ENCODE results near the gene GRM8. TPM values are rescaled to one million over a fixed set of nuclear protein-coding genes. Genes with fewer than 3 reads are reported as not detected.

Gene GRM8
- polyA plus RNA-seq, 2 of the 4 experiments (the other 2 are of a cell fraction), result 0.06 TPM; not detected in 1

GRCh38 chr7:126791306-126791705, 461.4 kb downstream of the GRM8 start:
- H3K4me3 ChIP-seq, result no peak overlapping the region
- no peak overlapping the region for H3K27ac ChIP-seq
- ATAC-seq (no peak), DNase-seq (ENCODE audit: low read depth in 1 of 2, low spot score in 1 of 2) (no peak), FAIRE-seq (no peak)
- CTCF ChIA-PET, result interaction anchor here (2.9 kb wide), 1 partner anchor 12 kb away, joined by 7 read pairs; no protein-coding TSS in a partner anchor
- no peak overlapping the region for H3K4me2 ChIP-seq
- H3K9me3 ChIP-seq, result no peaks in the 10 kb centered on the region
- POLR2A ChIA-PET, result no interaction called here
- TF ChIP-seq ZNF302 (CRISPR knock-in tag; IDR thresholded peaks at IDR 0.05) (no peak), ESRRA (IDR thresholded peaks at IDR 0.05; ENCODE audit: borderline replicate concordance, low read length) (no peak)
- TF ChIP-seq, protein P1, sequence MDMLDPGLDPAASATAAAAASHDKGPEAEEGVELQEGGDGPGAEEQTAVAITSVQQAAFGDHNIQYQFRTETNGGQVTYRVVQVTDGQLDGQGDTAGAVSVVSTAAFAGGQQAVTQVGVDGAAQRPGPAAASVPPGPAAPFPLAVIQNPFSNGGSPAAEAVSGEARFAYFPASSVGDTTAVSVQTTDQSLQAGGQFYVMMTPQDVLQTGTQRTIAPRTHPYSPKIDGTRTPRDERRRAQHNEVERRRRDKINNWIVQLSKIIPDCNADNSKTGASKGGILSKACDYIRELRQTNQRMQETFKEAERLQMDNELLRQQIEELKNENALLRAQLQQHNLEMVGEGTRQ (IDR thresholded peaks at IDR 0.05), result no peak
- TF ChIP-seq, protein P2, sequence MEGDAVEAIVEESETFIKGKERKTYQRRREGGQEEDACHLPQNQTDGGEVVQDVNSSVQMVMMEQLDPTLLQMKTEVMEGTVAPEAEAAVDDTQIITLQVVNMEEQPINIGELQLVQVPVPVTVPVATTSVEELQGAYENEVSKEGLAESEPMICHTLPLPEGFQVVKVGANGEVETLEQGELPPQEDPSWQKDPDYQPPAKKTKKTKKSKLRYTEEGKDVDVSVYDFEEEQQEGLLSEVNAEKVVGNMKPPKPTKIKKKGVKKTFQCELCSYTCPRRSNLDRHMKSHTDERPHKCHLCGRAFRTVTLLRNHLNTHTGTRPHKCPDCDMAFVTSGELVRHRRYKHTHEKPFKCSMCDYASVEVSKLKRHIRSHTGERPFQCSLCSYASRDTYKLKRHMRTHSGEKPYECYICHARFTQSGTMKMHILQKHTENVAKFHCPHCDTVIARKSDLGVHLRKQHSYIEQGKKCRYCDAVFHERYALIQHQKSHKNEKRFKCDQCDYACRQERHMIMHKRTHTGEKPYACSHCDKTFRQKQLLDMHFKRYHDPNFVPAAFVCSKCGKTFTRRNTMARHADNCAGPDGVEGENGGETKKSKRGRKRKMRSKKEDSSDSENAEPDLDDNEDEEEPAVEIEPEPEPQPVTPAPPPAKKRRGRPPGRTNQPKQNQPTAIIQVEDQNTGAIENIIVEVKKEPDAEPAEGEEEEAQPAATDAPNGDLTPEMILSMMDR (IDR thresholded peaks at IDR 0.05), result no peak
- no peaks in the 10 kb centered on the region for H3K4me1 ChIP-seq

DNA sequence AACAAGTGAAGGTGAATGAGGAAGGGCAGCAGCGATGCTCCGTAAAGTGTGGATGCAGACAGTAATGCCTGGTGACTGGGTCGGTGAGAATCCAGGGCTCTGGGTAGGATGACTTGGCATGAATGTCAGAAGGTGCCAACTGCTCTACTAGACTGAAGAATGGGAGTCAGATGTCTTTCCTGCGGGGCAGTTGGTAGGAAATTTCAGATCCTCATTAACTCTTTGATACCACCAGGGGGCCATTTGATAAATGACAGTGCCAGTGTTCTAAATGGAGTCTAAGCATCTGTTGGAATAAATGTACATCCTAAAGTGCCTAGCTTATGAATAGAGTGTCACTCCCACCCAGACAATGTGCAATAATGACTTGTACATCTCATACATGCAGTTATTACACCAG, 462.0 kb downstream of the GRM8 start:
- peak in 1 of 2 experiments; percentile 28; a peak in 1 of 6 replicates for ATAC-seq
- POLR2A ChIA-PET, result no interaction called here
- WGBS (ENCODE audit: missing lambda C conversion rate), result 40% methylated on average over 4 of the region's 4 CpGs

More for the DNA sequence above, 462.0 kb downstream of the GRM8 start:
- Histone ChIP-seq H3K4me1 (no peaks in the 10 kb centered on the region), H3K4me2 (no peak overlapping the region), H3K9me3 (no peaks in the 10 kb centered on the region), H3K4me3 (no peak overlapping the region), H3K27ac (no peak overlapping the region)
- DNase-seq (ENCODE audit: low read depth in 1 of 2, low spot score in 1 of 2), result no peak
- TF ChIP-seq RCOR1 (IDR thresholded peaks at IDR 0.05; ENCODE audit: low read depth, low read length) (no peak), NPAS2 (CRISPR knock-in tag; IDR thresholded peaks at IDR 0.05; ENCODE audit: borderline replicate concordance) (no peak), EP300 (IDR thresholded peaks at IDR 0.05) (no peak), EHF (CRISPR knock-in tag; IDR thresholded peaks at IDR 0.05) (no peak), HDAC2 (IDR thresholded peaks at IDR 0.05) (no peak), CEBPB (IDR thresholded peaks at IDR 0.05) (no peak), SMC3 (IDR thresholded peaks at IDR 0.05) (no peak), ESRRA (IDR thresholded peaks at IDR 0.05; ENCODE audit: borderline replicate concordance, low read length) (no peak), KDM1A (IDR thresholded peaks at IDR 0.05; ENCODE audit: low read depth) (no peak), CBX2 (IDR thresholded peaks at IDR 0.05; ENCODE audit: borderline replicate concordance, low read depth) (no peak), MAX (IDR thresholded peaks at IDR 0.05) (no peak), HOXB5 (CRISPR knock-in tag; IDR thresholded peaks at IDR 0.05) (no peak), NR3C1 (IDR thresholded peaks at IDR 0.05) (no peak), PBX3 (IDR thresholded peaks at IDR 0.05) (no peak), JUN (IDR thresholded peaks at IDR 0.05) (no peak), KDM5A (IDR thresholded peaks at IDR 0.05) (no peak), MYC (IDR thresholded peaks at IDR 0.05; ENCODE audit: borderline replicate concordance, low read length) (no peak)
- TF ChIP-seq, protein P3, sequence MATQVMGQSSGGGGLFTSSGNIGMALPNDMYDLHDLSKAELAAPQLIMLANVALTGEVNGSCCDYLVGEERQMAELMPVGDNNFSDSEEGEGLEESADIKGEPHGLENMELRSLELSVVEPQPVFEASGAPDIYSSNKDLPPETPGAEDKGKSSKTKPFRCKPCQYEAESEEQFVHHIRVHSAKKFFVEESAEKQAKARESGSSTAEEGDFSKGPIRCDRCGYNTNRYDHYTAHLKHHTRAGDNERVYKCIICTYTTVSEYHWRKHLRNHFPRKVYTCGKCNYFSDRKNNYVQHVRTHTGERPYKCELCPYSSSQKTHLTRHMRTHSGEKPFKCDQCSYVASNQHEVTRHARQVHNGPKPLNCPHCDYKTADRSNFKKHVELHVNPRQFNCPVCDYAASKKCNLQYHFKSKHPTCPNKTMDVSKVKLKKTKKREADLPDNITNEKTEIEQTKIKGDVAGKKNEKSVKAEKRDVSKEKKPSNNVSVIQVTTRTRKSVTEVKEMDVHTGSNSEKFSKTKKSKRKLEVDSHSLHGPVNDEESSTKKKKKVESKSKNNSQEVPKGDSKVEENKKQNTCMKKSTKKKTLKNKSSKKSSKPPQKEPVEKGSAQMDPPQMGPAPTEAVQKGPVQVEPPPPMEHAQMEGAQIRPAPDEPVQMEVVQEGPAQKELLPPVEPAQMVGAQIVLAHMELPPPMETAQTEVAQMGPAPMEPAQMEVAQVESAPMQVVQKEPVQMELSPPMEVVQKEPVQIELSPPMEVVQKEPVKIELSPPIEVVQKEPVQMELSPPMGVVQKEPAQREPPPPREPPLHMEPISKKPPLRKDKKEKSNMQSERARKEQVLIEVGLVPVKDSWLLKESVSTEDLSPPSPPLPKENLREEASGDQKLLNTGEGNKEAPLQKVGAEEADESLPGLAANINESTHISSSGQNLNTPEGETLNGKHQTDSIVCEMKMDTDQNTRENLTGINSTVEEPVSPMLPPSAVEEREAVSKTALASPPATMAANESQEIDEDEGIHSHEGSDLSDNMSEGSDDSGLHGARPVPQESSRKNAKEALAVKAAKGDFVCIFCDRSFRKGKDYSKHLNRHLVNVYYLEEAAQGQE (IDR thresholded peaks at IDR 0.05), result no peak
- CTCF ChIA-PET, result no interaction called here
- FAIRE-seq, result no peak
